Calu3 (cell line): ENCODE results near the gene EFNA1. TPM values are rescaled to one million over a fixed set of nuclear protein-coding genes. Genes with fewer than 3 reads are reported as not detected.

Source experiments
- BruUV-seq: library from RNA; stranded (reverse); fragments of 400-500 nt; replicated peaks from 2 replicates; lab custom pipeline; 2021; lab: Mats Ljungman, UMichigan
- CTCF ChIA-PET: fragments of 300-600 bp; sonication (Branson Sonifier 250); formaldehyde crosslinking; loops from one replicate; lab custom pipeline; 2022; ENCODE audit warnings: antibody characterized with exemption; lab: Charles Lee
- DNase-seq: peaks from one replicate; pipeline ENCODE4 v3.0.0; 2022
- H3K27ac Mint-ChIP-seq: one replicate; pipeline ENCODE4 v1.8.0; 2022; ENCODE audit warnings: mixed read lengths; ENCODE audit not compliant: unreplicated experiment
- H3K27me3 Mint-ChIP-seq: one replicate; pipeline ENCODE4 v1.8.0; 2022; ENCODE audit warnings: mixed read lengths; ENCODE audit not compliant: unreplicated experiment
- H3K36me3 Mint-ChIP-seq: one replicate; pipeline ENCODE4 v1.8.0; 2022; ENCODE audit warnings: mild to moderate bottlenecking, moderate library complexity, mixed read lengths; ENCODE audit not compliant: insufficient read depth, unreplicated experiment
- H3K4me1 Mint-ChIP-seq: one replicate; pipeline ENCODE4 v1.8.0; 2022; ENCODE audit warnings: mild to moderate bottlenecking, low read depth, mixed read lengths; ENCODE audit not compliant: unreplicated experiment
- H3K4me3 Mint-ChIP-seq: one replicate; pipeline ENCODE4 v1.8.0; 2022; ENCODE audit warnings: mild to moderate bottlenecking, low read depth, moderate library complexity, mixed read lengths; ENCODE audit not compliant: unreplicated experiment
- H3K9me3 Mint-ChIP-seq: one replicate; pipeline ENCODE4 v1.8.0; 2022; ENCODE audit warnings: low read depth, mixed read lengths; ENCODE audit not compliant: unreplicated experiment
- intact Hi-C: fragments of 100-400 bp; cut with micrococcal nuclease; formaldehyde crosslinking; loops from one replicate; pipeline ENCODE4 v1.10.0; 2022; ENCODE audit not compliant: unreplicated experiment
- total RNA-seq: library from RNA; stranded (reverse); gene quantifications from 2 replicates; pipeline ENCODE4 v1.2.3, GENCODE V29; 2022
- TF ChIP-seq, protein P1 (sequence below): fragments of 200-600 bp; IDR thresholded peaks from one replicate; pipeline ENCODE4 v1.8.0; 2022; ENCODE audit warnings: antibody characterized with exemption; ENCODE audit not compliant: unreplicated experiment

Gene EFNA1
- total RNA-seq, 1 experiment from 2014 or later = 41.7 TPM

DNA sequence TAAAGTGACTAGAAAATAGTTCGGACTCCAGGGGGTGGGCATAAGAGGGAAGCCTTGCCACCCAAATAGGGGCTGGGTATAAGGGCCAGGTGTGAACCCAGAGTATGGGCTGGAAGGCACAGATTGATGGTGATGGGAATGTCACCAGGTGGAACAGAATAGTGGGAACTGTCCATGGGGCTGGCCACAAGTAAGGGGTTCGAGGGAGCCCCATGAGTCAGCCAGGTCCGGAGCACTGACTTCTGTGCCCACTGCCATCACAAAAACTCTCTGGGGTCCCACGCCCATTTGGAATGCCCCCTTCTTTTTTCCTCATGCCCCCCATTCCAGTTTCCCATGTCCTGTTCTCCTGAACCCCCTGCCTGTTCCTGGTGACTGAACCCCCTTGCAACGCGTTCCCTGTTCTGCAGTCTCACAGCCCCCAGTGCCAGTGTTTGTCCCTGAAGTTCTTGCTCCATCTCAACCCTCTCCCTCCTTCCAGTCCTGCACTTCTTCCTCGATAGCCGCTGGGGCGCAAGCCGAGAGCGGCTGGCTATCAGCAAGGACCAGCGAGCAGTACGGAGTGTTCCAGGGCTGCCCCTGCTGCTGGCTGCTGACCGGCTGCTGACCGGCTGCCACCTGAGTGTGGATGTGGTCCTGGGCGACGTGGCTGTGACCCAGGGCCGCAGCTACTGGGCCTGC lies 53.8 kb downstream of the EFNA1 start:
- TF ChIP-seq, protein P1, sequence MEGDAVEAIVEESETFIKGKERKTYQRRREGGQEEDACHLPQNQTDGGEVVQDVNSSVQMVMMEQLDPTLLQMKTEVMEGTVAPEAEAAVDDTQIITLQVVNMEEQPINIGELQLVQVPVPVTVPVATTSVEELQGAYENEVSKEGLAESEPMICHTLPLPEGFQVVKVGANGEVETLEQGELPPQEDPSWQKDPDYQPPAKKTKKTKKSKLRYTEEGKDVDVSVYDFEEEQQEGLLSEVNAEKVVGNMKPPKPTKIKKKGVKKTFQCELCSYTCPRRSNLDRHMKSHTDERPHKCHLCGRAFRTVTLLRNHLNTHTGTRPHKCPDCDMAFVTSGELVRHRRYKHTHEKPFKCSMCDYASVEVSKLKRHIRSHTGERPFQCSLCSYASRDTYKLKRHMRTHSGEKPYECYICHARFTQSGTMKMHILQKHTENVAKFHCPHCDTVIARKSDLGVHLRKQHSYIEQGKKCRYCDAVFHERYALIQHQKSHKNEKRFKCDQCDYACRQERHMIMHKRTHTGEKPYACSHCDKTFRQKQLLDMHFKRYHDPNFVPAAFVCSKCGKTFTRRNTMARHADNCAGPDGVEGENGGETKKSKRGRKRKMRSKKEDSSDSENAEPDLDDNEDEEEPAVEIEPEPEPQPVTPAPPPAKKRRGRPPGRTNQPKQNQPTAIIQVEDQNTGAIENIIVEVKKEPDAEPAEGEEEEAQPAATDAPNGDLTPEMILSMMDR = no peak
- H3K4me1 Mint-ChIP-seq = peaks cover 31% of the 10 kb centered on the region
- no peak overlapping the region for H3K27ac Mint-ChIP-seq
- DNase-seq = no peak
- H3K27me3 Mint-ChIP-seq = peaks cover 33% of the 10 kb centered on the region
- H3K4me3 Mint-ChIP-seq = no peak overlapping the region
- BruUV-seq = no TSS peak
- CTCF ChIA-PET = interaction anchor here (0.7 kb wide), 1 partner anchor 12 kb away, joined by 11 read pairs; no protein-coding TSS in a partner anchor
- intact Hi-C loops = no loop called here
- H3K36me3 Mint-ChIP-seq = peaks cover 7% of the 10 kb centered on the region
- no peaks in the 10 kb centered on the region for H3K9me3 Mint-ChIP-seq

DNA sequence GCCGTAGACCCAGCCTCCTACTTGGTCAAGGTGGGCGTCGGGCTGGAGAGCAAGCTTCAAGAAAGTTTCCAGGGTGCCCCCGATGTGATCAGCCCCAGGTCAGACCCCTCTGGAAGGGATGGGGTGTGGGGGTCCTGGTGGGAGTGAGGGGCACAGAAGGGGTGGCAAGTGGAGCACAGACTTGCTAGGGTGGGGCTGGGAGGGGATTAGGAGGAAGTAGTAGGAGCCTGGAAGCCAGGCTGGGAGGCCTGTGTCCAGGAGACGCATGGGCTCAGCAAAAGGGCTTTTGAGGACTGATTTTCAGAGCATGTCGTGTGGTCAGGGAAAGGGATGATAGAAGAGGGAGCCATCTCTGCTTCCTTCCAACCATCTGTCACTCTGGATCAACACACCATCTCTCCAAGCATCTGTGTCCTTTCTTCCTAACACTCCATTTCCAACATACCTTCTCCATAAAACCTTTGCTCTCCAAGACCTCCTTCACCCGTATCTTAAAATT lies 54.4 kb downstream of the EFNA1 start:
- DNase-seq = no peak
- H3K4me3 Mint-ChIP-seq = no peak overlapping the region
- H3K27ac Mint-ChIP-seq = no peak overlapping the region
- CTCF ChIA-PET = interaction anchor here (0.7 kb wide), 2 partner anchors 11 to 79 kb away, joined by 6 to 11 read pairs; no protein-coding TSS in a partner anchor
- TF ChIP-seq, protein P1 = no peak
- peaks cover 13% of the 10 kb centered on the region for H3K36me3 Mint-ChIP-seq
- BruUV-seq = no TSS peak
- peaks cover 39% of the 10 kb centered on the region for H3K27me3 Mint-ChIP-seq
- peaks cover 31% of the 10 kb centered on the region for H3K4me1 Mint-ChIP-seq
- intact Hi-C loops = no loop called here
- H3K9me3 Mint-ChIP-seq = no peaks in the 10 kb centered on the region

DNA sequence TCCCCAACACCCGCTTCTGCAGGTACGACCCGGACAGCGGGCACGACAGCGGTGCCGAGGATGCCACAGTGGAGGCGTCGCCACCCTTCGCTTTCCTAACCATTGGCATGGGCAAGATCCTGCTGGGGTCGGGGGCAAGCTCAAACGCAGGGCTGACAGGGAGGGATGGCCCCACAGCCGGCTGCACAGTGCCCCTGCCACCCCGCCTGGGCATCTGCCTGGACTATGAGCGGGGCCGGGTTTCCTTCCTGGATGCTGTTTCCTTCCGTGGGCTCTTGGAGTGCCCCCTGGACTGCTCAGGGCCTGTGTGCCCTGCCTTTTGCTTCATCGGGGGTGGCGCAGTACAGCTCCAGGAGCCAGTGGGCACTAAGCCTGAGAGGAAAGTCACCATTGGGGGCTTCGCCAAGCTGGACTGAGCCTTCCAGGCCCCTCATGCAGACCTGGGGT lies 56.1 kb downstream of the EFNA1 start:
- Mint-ChIP-seq H3K9me3 (no peaks in the 10 kb centered on the region), H3K36me3 (peaks cover 23% of the 10 kb centered on the region), H3K4me3 (no peak overlapping the region), H3K27me3 (peaks cover 56% of the 10 kb centered on the region), H3K4me1 (peaks cover 37% of the 10 kb centered on the region), H3K27ac (no peak overlapping the region)
- CTCF ChIA-PET = interaction anchor here (2.4 kb wide), 1 partner anchor 10 kb away, joined by 11 read pairs; no protein-coding TSS in a partner anchor
- DNase-seq = no peak
- TF ChIP-seq, protein P1 = no peak
- no TSS peak for BruUV-seq
- intact Hi-C loops = no loop called here

DNA sequence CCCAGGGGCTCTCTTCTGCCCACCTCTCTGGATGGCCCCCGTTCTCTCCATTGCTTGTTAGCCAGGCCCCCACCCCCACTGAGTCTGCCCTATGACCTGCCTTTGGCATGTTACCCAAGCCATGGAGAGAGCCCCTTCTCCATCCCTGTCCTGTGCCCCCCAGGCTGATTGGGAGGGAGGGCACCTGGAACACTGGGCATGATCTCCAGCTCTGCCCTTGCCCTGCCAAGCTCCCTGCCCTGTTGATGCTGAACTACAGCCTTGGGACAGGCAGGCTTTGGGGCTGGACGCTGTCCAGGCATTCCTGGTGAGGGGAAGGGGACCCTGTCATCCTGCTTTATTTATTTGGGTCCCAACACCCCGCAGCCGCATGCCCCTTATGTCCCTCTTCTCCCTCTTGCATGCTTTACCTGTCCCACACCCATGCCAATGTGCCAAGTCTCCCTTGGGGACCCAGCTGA lies 56.7 kb downstream of the EFNA1 start:
- BruUV-seq = no TSS peak

More for the DNA sequence above, 56.7 kb downstream of the EFNA1 start:
- H3K9me3 Mint-ChIP-seq = no peaks in the 10 kb centered on the region
- H3K36me3 Mint-ChIP-seq = peaks cover 23% of the 10 kb centered on the region
- no peak for DNase-seq
- peaks cover 37% of the 10 kb centered on the region for H3K4me1 Mint-ChIP-seq
- H3K4me3 Mint-ChIP-seq = no peak overlapping the region
- H3K27ac Mint-ChIP-seq = no peak overlapping the region
- peaks cover 57% of the 10 kb centered on the region for H3K27me3 Mint-ChIP-seq
- TF ChIP-seq, protein P1 = no peak
- intact Hi-C loops = no loop called here
- CTCF ChIA-PET = interaction anchor here (2.4 to 3.3 kb wide), 2 partner anchors 10 to 11 kb away, joined by 11 to 19 read pairs; partner anchors contain the start of genes KRTCAP2 and TRIM46

Other genes starting within 250 kb of the EFNA1 start
- gene PMVK, start 191.2 kb upstream of the EFNA1 start, total RNA-seq = 43.0 and 47.3 TPM in 2 replicates
- 48.1 and 49.6 TPM in 2 replicates for gene PBXIP1, start 171.8 kb upstream of the EFNA1 start, total RNA-seq
- gene PYGO2, start 166.1 kb upstream of the EFNA1 start, total RNA-seq = 43.6 and 45.6 TPM in 2 replicates
- 73.5 and 77.5 TPM in 2 replicates for gene SHC1, start 157.1 kb upstream of the EFNA1 start, total RNA-seq
- 182 and 230 TPM in 2 replicates for gene CKS1B, start 153.2 kb upstream of the EFNA1 start, total RNA-seq
- 74.3 and 75.1 TPM in 2 replicates for gene FLAD1, start 144.5 kb upstream of the EFNA1 start, total RNA-seq
- gene LENEP, start 134.3 kb upstream of the EFNA1 start, total RNA-seq = 1.1 and 1.5 TPM in 2 replicates
- gene ZBTB7B, start 125.1 kb upstream of the EFNA1 start, total RNA-seq = 64.7 and 64.9 TPM in 2 replicates
- gene DCST2, start 94.1 kb upstream of the EFNA1 start, total RNA-seq = 1.4 and 1.5 TPM in 2 replicates
- gene DCST1, start 94.1 kb upstream of the EFNA1 start, total RNA-seq = 0.17 TPM in 1 of 2 replicates, not detected in the other
- gene ADAM15, start 76.6 kb upstream of the EFNA1 start, total RNA-seq = 99.1 and 103 TPM in 2 replicates
- 12.6 and 13.9 TPM in 2 replicates for gene EFNA4, start 64.1 kb upstream of the EFNA1 start, total RNA-seq
- gene EFNA3, start 49.0 kb upstream of the EFNA1 start, total RNA-seq = 1.7 and 3.4 TPM in 2 replicates
- gene SLC50A1, start 8.0 kb downstream of the EFNA1 start, total RNA-seq = 68.5 and 72.0 TPM in 2 replicates
- 38.7 and 41.1 TPM in 2 replicates for gene DPM3, start 12.7 kb downstream of the EFNA1 start, total RNA-seq
- gene KRTCAP2, start 45.4 kb downstream of the EFNA1 start, total RNA-seq = 236 TPM in 2 replicates
- gene TRIM46, start 46.0 kb downstream of the EFNA1 start, total RNA-seq = 1.1 and 1.8 TPM in 2 replicates
- gene THBS3, start 80.0 kb downstream of the EFNA1 start, total RNA-seq = 36.8 and 41.9 TPM in 2 replicates
- gene MTX1, start 80.8 kb downstream of the EFNA1 start, total RNA-seq = 58.9 and 60.0 TPM in 2 replicates
- 25.2 and 25.9 TPM in 2 replicates for gene ENTREP3, start 127.6 kb downstream of the EFNA1 start, total RNA-seq
- 85.1 and 104 TPM in 2 replicates for gene SCAMP3, start 134.5 kb downstream of the EFNA1 start, total RNA-seq
- gene CLK2, start 145.6 kb downstream of the EFNA1 start, total RNA-seq = 78.5 and 79.4 TPM in 2 replicates
- 11.8 and 19.6 TPM in 2 replicates for gene HCN3, start 149.6 kb downstream of the EFNA1 start, total RNA-seq
- not detected in 2 replicates for gene PKLR, start 173.6 kb downstream of the EFNA1 start, total RNA-seq
- 329 and 410 TPM in 2 replicates for gene FDPS, start 181.0 kb downstream of the EFNA1 start, total RNA-seq
- 48.4 and 49.0 TPM in 2 replicates for gene RUSC1, start 193.0 kb downstream of the EFNA1 start, total RNA-seq